A673 (cell line): Measurements from ENCODE around the gene NBR1. TPM values are rescaled to one million over a fixed set of nuclear protein-coding genes. Genes with fewer than 3 reads are reported as not detected.

Source experiments
- BruUV-seq: library from RNA; stranded (reverse); fragments of 400-500 nt; replicated peaks from 2 replicates; lab custom pipeline; 2021; lab: Mats Ljungman, UMichigan
- CTCF ChIA-PET: fragments of 300-600 bp; sonication (Branson Sonifier 250); formaldehyde crosslinking; loops from one replicate; lab custom pipeline; 2022; ENCODE audit warnings: antibody characterized with exemption; lab: Charles Lee
- POLR2A ChIA-PET: fragments of 300-600 bp; sonication (Branson Sonifier 250); formaldehyde crosslinking; loops from one replicate; lab custom pipeline; 2022; ENCODE audit warnings: antibody characterized with exemption; ENCODE audit not compliant: low non-redundant PET; lab: Charles Lee
- DNase-seq: peaks from one replicate; pipeline ENCODE4 v3.0.0-alpha.2; 2015; ENCODE audit warnings: low spot score
- H3K27ac ChIP-seq: fragments of 200-600 bp; sonication (generic); 2 replicates; pipeline ENCODE4 v1.5.1; 2016; ENCODE audit warnings: mixed run types, low read depth, mild to moderate bottlenecking, mixed read lengths, antibody characterized with exemption, low read length; ENCODE audit not compliant: poor library complexity, severe bottlenecking
- H3K27me3 ChIP-seq: fragments of 200-600 bp; sonication (generic); replicated peaks from 2 replicates; pipeline ENCODE4 v1.6.1; 2017; ENCODE audit warnings: mixed run types, low read depth, mild to moderate bottlenecking, mixed read lengths, antibody characterized with exemption, low read length; ENCODE audit not compliant: insufficient read depth, poor library complexity
- H3K36me3 ChIP-seq: fragments of 200-600 bp; sonication (generic); 2 replicates; pipeline ENCODE4 v1.6.1; 2016; ENCODE audit warnings: mixed run types, mild to moderate bottlenecking, mixed read lengths, antibody characterized with exemption, low read length; ENCODE audit not compliant: insufficient read depth, poor library complexity, severe bottlenecking
- H3K4me1 ChIP-seq: fragments of 200-600 bp; sonication (generic); 2 replicates; pipeline ENCODE4 v1.6.1; 2017; ENCODE audit warnings: mixed run types, mild to moderate bottlenecking, mixed read lengths, antibody characterized with exemption, low read length; ENCODE audit not compliant: insufficient read depth, poor library complexity, severe bottlenecking
- H3K4me3 ChIP-seq: fragments of 200-600 bp; sonication (generic); 2 replicates; pipeline ENCODE4 v1.5.1; 2016; ENCODE audit warnings: low read depth, mixed run types, mild to moderate bottlenecking, mixed read lengths, low read length; ENCODE audit not compliant: poor library complexity, severe bottlenecking
- H3K9me3 ChIP-seq: fragments of 200-600 bp; sonication (generic); 2 replicates; pipeline ENCODE4 v1.6.1; 2016; ENCODE audit warnings: mixed run types, low read depth, mild to moderate bottlenecking, mixed read lengths, antibody characterized with exemption, low read length; ENCODE audit not compliant: poor library complexity, severe bottlenecking
- CTCF ChIP-seq: fragments of 300-800, 200-600 bp; sonication (generic); conservative IDR thresholded peaks from 2 replicates; pipeline ENCODE4 v1.5.1; 2017; ENCODE audit warnings: low read depth, mild to moderate bottlenecking, antibody characterized with exemption, low read length, moderate library complexity, mixed read lengths
- EZH2 ChIP-seq: fragments of 200-600 bp; sonication (generic); IDR thresholded peaks from 2 replicates; pipeline ENCODE4 v1.6.1; 2017; ENCODE audit warnings: borderline replicate concordance, low read depth, mild to moderate bottlenecking, mixed read lengths, antibody characterized with exemption, low read length; ENCODE audit not compliant: poor library complexity, severe bottlenecking
- intact Hi-C: fragments of 100-400 bp; cut with micrococcal nuclease; formaldehyde crosslinking; loops from one replicate; pipeline ENCODE4 v1.10.0; 2022; ENCODE audit not compliant: unreplicated experiment
- total RNA-seq: library from RNA; stranded (reverse); gene quantifications from 2 replicates; pipeline ENCODE4 v1.2.3, GENCODE V29; 2021

The NBR1 gene
- total RNA-seq, 1 experiment from 2014 or later, result 19.5 TPM

- BruUV-seq, result no TSS peak
- no peak for TF ChIP-seq CTCF
- TF ChIP-seq EZH2, result no peak
- Histone ChIP-seq H3K27me3 (no peaks in the 10 kb centered on the region), H3K4me3 (no peak overlapping the region), H3K36me3 (no peaks in the 10 kb centered on the region), H3K4me1 (no peaks in the 10 kb centered on the region), H3K27ac (no peak overlapping the region), H3K9me3 (no peaks in the 10 kb centered on the region)
- ChIA-PET CTCF (no interaction called here), POLR2A (no interaction called here)
- no peak for DNase-seq
- intact Hi-C loops, result no loop called here
These were observed 48.0 kb downstream of the NBR1 start for GRCh38 chr17:43219001-43219400.

GRCh38 chr17:43219746-43220380, 48.8 kb downstream of the NBR1 start:
- CTCF ChIA-PET, result no interaction called here

GRCh38 chr17:43220511-43221125, 49.6 kb downstream of the NBR1 start:
- no peaks in the 10 kb centered on the region for H3K36me3 ChIP-seq
- POLR2A ChIA-PET, result no interaction called here
- intact Hi-C loops, result no loop called here
- no peaks in the 10 kb centered on the region for H3K27me3 ChIP-seq
- CTCF ChIA-PET, result no interaction called here
- no peak overlapping the region for H3K4me3 ChIP-seq
- H3K9me3 ChIP-seq, result no peaks in the 10 kb centered on the region
- no peak for DNase-seq
- no TSS peak for BruUV-seq
- no peaks in the 10 kb centered on the region for H3K4me1 ChIP-seq
- TF ChIP-seq EZH2 (no peak), CTCF (no peak)
- H3K27ac ChIP-seq, result no peak overlapping the region

More at GRCh38 chr17:43219746-43220380, 48.8 kb downstream of the NBR1 start:
- Histone ChIP-seq H3K4me3 (no peak overlapping the region), H3K27me3 (no peaks in the 10 kb centered on the region), H3K9me3 (no peaks in the 10 kb centered on the region), H3K4me1 (no peaks in the 10 kb centered on the region), H3K27ac (no peak overlapping the region), H3K36me3 (no peaks in the 10 kb centered on the region)
- intact Hi-C loops, result no loop called here
- POLR2A ChIA-PET, result no interaction called here
- BruUV-seq, result no TSS peak
- no peak for TF ChIP-seq EZH2
- TF ChIP-seq CTCF, result no peak
- no peak for DNase-seq
